Cerebellar nuclear complex (tissue), 1 donor: ENCODE results near the gene GLG1.
"Not testable (repeated sequence)": the region's sequence is repeated elsewhere in the genome, so short reads cannot be mapped to it uniquely, and the experiment has no call there.

Experiments
- DNase-seq, 2 experiments: peaks; one replicate each; lab custom pipeline; 2025; lab: John Stamatoyannopoulos, UW

GLG1 gene

DNA sequence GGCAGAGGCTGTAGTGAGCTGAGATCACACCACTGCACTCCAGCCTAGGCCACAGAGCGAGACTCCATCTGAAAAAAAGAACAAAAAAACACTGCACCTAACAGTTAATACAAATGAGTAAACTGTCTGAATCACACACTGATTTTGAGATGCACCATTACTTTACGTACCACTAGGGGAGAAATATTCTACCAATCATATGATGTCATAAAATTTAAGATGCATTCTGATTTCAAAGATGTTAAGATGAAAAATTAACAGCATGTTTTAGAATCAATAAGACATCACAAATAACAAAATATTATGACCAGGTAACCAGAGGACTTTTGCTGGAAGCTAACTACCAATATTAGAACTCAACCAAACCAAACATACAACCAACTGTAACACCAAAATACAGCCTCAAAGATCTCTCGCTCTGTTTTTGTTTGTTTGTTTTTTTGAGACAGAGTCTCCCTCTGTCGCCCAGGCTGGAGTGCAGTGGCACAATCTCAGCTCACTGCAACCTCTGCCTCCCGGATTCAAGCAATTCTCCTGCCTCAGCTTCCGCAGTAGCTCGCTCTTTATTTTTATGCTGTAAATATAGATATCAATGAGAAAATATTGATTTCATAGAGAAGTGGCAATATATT is 31.6 kb downstream of the GLG1 start:
- DNase-seq, result no peak

DNA sequence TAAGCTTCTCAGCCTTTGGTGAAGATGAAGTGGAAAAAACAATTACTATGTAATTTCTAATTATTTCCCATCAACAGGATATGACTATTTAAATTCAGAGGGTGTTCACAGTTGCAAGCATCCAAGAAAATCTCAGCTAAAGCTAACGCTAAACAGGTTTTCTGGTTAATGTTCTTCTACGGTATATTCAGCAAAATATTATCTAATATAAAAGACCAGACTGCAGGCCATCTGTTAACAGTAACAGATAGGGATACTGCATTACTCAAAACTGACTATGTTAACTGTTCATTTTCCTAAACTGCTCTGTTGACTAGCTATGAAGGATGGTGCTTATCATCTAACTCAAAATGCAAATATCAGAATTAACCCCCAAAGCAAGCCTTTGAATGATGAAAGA is 32.8 kb downstream of the GLG1 start:
- DNase-seq, result no peak

DNA sequence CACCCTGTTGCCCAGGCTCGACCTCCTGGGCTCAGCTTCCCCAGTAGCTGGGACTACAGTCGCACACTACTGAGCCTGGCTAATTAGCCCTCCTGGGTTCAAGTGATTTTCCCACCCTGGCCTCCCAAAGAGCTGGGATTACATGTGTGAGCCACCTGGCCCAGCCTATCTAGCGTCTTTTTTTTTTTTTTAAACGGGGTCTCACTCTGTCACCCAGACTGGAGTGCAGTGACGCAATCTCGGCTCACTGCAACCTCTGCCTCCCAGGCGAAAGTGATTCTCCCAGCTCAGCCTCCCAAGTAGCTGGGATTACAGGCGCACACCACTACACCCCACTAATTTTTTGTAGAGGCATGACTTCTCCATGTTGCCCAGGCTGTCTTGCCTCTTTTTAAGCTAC is 33.3 kb downstream of the GLG1 start:
- no peak for DNase-seq

DNA sequence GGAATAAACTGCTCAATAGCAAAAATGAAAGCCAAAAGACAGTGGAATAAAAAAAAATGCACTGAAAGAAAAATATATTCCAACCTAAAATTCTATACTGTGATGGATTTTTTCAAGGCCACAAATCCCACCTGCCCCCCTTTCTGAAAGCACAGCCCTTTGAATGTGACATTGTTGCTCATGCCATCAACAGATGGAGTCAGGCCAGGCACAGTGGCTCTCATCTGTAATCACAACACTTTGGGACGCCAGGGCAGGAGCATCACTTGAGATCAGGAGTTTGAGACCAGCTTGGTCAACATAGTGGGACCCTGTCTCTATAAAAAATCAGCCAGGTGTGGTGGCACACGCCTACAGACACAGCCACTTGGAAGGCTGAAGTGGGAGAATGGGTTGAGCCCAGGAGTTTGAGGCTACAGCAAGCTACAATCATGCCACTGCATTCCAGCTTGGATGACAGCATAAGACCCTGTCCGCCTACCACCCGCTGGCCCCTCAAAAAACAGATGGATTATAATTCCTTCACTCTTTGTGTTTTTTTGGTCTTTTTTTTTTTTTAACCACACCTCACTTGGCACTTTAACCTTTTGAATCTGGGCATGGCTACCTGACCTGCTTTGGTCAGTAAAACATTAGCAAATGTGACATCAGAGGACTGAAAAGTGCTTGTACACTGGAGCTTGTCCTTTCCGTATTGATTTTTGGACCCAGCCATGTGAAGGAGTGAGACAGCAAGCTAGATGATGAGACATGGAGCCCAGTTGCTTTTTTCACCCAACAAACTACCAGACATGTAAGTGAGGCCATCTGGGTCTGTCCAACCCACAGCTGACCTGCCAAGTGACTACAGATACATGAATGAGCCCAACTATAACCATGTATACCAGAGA is 36.3 kb downstream of the GLG1 start:
- DNase-seq, result no peak

DNA sequence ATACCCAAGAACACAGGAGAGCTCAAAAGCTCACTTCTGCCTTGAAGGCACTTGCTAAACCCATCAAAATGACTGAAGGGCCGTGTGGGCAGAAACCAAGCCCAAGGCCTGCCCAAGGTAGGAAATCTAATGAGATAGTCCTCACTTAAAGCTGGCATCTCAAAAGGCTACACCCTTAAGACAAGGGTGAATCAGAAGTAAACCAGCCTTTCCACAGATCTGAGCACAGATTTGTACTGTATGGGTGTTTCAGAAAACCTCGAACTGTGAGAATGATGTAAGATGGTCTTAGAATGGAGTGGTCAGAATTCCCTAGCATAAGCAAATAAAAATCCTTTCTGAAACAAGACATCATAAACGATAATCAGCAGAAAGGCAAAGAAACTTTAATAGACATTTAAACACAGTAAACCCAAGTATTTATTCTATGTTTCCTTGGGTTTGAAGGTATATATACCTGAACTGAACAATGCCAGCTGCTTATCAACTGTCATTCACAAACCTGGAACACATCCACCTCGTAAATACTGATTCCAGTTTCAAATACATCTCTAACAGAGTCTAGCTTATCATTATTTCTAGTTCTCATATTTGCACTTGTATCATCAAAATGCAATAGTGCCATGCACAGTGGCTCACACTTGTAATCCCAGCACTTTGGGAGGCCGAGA is 37.8 kb downstream of the GLG1 start:
- DNase-seq, result no peak

DNA sequence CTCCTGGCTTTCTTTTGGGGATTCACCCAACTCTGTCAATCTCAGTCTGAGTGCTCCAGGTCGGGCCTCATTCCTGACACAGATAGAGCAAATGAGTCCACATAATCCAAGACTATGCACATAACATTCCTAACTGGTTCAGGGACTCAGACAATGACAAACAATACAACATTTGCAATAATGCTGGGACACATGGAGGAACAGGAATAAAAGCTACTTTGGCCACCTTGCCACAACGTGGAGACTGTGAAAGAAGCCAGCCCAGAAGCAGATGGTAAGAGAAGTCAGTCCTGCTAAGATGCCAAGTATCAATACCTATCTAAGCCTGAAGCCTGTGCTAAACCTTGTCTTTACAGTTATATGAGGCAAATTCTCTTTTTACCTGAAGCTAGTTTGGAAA is 39.0 kb downstream of the GLG1 start:
- peak in 1 of 2 experiments; percentile 50 for DNase-seq

DNA sequence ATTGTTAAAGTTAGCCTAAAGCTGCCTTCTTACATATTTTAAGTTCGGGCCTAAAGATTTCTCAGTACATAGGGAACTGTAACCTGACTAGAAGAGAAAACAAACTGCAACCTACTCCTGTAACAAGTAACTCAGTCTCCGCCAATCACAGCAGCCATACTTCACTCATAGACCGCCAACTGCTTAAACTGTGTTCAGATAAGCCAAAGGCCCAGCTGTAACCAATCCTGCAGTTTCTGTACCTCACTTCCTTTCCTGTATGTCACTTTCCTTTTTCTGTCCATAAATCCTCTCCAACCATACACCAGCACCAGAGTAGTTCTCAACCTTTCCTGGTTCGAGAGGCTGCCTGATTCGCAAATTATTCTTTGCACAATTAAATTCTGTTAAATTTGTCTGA is 41.5 kb downstream of the GLG1 start:
- DNase-seq, result no peak

DNA sequence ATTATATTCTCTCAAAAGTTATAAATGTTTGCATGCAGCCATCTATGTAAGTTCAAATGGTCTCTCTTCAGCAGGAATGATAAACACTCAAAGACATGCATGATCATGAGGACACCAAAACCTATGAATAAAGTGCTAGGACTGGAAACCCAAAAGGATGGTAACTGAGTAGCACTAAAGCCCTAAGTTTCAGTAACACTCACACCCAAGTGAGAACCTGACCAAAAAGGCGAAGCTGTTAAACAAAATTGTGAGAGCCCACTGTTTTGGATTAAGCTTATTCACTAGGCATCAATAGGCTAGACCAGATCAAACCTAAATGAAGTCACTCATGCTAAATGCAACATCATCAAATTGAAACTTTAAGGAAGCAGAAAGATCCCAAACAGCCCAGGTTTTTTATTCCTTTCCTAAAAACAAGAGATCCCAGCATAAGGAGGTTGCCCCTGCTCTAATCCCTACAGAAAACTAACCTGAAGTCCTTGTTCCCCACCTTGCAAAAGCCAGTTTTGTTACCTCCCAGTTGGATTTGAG is 42.4 kb downstream of the GLG1 start:
- no peak for DNase-seq

DNA sequence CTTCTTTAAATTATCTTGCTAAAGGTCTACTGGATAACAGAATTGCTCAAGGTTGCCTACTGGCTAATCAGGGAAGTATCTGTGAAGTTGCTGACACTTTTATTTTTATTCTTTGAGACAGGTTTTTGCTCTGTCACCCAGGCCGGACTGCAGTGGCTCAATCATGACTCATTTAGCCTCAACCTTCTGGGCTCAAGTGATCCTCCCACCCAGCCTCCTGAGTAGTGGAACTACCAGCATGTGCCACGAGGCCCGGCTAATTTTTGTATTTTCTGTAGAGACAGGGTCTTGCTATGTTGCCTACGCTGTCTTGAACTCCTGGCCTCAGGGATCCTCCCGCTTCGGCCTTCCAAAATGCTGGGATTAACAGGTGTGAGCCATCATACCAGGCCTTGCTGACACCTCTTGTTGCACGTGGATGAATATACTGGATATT is 43.1 kb downstream of the GLG1 start:
- DNase-seq, result no peak

DNA sequence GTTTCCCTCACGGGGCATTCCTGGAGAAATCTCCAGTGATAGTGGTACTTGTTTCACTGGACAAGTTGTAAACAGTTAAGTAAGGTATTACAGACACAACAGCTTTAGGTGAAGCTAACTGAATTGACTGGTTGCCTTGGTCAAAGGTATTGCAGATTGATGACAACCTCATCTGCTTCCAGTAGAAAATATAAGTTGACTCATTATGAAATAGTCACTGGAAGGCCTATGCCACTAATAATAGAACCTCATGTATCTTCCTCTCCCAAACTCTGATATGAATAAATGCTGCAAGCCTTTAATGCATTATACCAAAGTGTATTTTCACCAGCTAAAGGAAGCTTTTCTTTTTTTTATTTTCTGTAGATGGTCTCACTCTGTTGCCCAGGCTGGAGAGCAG is 44.8 kb downstream of the GLG1 start:
- DNase-seq, result no peak

DNA sequence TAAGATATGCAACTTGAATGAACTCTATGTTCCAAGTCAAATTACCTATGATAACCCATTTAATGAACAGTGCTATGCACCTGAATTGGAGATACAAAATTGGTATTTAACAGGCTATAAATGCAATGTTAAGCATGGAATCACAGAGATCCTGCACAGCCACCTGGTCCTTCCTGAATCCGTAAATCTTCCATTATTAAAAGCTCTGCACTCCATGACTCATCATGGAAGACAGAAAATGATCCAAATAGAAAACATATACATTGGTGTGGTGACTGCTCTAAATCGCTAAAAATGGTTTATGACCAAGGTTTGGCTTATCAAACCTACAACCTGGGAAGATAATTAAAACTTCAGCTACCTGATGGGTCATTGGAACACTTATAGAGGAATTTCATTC is 45.3 kb downstream of the GLG1 start:
- DNase-seq, result no peak

DNA sequence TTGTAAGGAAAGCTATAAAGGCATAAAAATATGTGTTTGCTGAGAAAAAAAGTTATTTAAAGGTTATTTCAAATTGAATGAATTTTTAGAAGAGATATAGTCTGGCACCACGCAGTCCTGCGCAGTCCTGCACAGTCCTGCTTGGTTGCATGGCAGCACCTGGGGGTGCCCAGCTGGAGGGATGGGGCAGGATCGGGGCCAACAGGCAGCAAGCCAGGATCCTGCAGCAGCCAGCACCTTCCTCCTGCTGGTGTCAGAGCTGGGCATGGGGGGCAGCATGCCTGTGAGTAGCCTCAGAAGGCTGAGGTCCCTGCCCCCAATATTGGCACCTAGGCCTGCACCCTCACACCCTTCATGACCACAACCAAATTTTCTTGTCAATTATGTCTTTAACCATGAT is 46.0 kb downstream of the GLG1 start:
- peak; percentile 45 to 60 for DNase-seq

DNA sequence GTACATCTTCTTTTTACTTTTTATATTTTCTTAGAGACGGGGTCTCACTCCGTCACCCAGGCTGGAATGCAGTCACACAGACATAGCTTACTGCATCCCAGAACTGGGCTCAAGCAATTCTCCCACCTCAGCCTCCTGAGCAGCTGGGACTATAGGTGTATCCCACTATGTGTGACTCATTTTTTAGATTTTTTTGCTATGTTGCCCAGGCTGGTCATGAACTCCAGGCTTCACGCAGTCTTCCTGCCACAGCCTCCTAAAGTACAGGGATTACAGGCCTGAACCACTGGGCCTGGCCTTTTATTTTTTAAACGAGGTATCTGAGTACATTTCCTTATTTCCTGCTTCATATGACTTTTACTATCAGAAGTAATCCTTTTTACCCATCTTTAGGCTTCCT is 48.0 kb downstream of the GLG1 start:
- DNase-seq, result no peak

DNA sequence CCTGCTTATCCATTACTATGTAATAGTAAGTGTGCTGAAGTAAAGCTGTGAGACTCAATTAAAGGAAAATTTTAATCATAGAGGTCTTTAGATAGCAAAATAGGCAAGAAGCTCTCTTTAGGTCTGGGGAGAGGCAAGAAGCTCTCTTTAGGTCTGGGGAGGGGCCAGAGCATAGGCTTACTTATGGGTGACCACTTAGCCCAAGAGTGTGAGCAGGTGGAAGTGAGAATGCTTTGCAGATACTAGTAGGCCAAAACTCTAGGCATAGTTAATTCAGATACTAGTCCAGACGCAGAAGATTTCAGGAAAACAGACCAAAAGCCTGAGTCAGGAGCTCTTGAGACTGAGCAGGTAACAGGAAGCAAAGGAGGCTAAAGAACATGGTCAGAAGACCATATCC is 49.6 kb downstream of the GLG1 start:
- DNase-seq, result no peak

DNA sequence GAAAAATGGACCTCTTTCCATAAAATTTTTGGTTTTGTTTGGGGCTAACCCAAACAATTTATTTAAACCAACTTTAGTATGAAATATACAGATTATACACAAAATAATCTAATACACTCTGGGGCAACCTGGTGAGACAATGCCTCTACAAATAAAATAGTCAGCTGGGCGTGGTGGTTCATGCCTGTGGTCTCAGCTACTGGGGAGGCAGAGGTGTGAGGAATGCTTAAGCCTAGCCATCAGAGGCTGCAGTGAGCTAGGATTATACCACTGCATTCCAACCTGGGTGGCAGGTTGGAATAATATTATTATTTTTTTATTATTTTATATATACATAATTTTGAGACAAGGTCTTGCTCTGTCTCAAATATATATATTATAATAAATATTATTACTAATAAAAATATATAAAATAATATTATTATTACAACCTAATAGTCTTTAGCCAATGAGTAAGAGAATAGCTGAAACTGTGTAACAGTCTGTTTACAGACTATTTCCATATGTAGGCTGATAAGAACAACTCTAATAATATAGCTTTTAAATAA is 50.5 kb downstream of the GLG1 start:
- no peak for DNase-seq

DNA sequence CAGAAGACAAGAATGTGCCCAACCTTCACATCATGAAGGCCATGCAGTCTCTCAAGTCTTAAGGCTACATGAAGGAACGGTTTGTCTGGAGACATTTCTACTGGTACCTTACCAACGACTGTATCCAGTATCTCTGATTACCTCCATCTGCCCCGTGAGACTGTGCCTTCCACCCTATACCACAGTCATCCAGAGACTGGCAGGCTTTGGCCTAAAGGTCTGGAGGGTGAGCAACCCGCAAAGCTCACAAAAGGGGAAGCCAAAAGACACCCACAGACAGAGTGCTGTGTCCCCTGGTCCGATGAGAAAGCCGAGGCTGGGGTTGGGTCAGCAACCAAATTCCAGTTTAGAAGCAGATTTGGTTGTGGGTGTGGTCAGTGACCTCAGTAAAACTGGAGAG is 54.6 kb downstream of the GLG1 start:
- DNase-seq, result not testable (repeated sequence)

DNA sequence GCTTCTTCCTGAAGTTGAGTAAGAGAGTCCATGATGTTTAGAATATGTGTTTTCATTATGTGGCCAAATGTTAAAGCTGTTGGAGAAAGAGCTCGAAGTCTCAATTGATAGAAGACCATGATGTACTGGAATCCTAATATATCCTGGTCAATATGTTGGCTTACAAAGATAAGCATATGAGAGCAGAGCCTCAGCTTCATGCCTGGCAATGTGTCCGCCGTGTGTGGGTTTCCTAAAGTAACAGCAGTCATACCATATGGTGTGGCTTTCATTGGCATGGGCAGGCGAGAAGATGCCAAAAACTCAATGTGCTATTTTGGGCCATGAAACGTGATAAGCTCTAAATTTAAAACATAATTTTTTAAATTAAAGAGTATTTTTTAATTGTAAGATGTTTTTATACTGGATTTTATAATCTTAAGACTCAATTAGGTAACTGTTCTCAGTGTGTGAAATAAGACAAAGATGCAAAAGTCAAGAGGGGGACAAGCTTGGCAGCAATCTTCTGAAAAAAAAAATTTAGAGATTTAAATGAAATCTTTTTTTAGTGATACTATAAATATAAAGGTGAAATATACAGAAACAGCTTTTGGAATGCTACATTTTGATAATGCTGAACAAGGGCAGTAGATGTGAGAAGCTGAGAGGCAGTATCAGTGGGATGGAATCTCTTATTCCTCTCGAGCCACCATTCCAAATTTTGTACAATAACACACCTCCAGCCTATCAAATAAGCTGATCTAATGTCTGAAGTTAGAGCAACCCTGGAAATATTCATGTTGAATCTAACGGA is 56.5 kb downstream of the GLG1 start:
- DNase-seq, result peak; percentile 37 to 38

DNA sequence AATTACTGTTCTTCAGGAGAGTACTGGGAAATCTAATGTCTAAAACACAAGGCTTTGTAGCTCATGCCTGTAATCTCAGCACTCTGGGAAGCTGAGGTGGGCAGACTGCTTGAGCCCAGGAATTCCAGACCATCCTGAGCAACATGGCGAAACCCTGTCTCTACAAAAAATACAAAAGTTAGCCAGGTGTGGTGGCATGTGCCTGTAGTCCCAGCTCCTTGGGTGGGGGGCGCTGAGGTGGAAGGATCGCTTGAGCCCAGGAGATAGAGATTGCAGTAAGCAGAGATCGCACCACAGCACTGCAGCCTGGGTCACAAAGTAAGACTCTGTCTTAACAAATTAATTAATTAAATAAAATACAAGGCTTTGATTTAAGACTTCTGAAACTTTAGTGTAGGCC is 60.8 kb downstream of the GLG1 start:
- not testable (repeated sequence) for DNase-seq

DNA sequence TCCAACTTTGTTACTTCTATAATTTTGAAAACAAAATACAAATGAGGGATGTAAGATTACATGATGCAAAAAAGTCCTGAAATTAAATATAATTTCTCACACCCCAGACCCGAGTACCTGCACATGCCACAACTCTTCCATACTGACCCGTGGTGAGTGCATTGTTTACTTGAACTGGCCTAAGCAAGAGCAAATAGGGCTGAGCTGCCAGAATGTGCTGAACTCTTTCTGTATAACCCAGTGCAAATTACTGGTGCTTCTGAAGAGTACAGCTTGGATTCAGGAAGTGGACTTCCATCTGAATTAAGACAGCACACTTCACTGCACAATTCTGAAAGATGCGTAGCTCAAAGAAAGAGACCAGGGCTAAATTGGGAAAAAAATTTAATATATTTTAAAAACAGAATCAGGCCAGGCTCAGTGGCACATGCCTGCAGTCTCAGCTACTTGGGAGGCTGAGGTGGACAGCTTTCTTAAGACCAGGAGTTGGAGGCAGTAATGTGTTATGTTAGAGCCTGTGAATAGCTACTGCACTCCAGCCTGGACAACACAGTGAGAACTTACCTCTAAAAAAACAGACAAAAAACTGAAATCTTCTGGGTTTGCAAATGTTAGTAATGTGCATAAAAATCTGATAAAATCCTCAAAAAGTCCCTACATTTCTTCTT is 63.9 kb downstream of the GLG1 start:
- DNase-seq, result not testable (repeated sequence)

DNA sequence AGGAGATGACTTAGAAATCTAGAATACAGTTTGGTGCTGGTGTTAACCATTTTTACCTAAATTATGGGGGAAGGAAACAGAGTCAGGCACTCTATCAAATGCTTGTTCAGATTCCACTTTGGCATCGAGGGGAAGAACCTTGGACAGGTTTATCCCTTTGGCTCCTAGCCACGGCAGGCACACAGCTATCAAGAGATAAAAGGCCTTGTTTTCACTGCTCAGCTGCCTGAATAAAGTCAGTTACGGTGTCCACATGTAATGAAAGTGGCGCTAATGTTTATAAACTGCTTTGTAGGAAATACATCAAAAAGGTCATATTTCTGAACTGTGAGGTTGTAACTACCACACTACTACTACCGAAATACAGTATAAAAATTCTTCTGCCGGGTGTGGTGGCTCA is 66.3 kb downstream of the GLG1 start:
- DNase-seq, result peak in 1 of 2 experiments; percentile 25

DNA sequence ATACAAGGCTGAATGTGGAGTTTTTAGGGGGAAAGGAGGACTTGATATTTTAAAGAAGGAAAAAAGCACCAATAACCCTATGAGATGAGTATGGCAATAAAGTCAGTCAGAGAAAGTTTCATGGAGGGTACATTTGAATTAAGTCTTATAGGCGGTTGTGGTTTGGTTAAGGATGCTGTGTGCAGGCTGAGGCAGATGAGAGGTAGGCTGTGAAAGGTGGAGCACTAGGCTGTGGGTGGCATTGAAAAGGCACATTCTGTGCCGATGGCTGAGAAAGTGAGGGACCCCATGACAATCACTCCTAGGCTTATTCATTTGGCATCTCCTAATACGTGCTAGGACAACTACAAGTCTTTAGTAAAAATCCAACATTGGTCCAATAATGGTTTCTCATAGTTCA is 68.1 kb downstream of the GLG1 start:
- not testable (repeated sequence) for DNase-seq
